ENCODE data around the gene UGT2A3. TPM values are rescaled to one million over a fixed set of nuclear protein-coding genes. Genes with fewer than 3 reads are reported as not detected.
"Not testable (repeated sequence)": the region's sequence is repeated elsewhere in the genome, so short reads cannot be mapped to it uniquely, and the experiment has no call there.

Gene UGT2A3
- total and polyA plus RNA-seq, 3 experiments from 2014 or later: not detected

DNA sequence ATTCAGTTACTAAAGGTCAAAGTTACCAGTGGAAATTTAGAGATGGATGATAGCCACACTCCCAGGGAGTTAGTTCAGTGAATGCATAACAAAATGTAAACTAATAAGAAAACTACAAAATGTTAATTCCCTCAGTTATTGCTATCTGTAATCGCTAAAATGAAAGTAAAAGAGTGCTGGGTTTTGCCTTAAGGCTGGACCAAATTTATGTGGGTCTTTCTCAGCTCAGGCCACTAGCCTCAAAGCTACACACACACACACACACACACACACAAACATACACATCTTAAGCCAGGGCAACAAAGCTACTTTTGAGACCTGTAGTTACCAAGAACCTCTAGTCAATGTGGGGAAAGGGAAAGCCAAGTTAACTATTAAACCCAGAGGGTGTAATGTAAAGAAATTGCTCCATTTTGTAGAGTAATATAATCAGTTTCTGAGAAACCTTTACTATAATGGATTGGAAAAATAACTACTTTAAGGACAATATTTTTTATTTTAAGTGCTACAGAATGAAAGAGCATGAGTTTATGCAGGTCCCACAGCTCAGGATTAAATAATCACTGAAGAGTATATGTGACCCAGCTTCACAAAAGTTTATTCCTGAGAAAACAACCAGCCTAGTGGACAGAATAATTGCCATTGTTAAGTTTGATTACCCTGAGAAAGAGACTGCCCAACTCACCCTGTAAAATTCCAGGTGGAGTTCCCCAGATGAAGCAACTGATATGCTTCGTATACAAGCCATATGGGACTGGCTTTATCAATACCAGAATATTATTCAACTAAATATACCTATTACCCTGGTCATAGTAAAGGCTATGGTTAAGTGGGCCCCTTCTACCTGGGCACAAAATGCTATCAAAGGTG lies 8.9 kb upstream of the UGT2A3 start:
- Mint-ChIP-seq H3K36me3 (no peaks in the 10 kb centered on the region), H3K27me3 (no peaks in the 10 kb centered on the region), H3K27ac (no peak overlapping the region), H3K4me3 (no peak overlapping the region), H3K4me1 (no peaks in the 10 kb centered on the region), H3K9me3 (peaks cover 0 to 4% (median 0%) of the 10 kb centered on the region in 5 donors)
- Histone ChIP-seq H3K27ac (ENCODE audit: low read depth, low read length) (no peak overlapping the region), H3K36me3 (ENCODE audit: insufficient read depth, low read length) (no peaks in the 10 kb centered on the region), H3K9me3 (ENCODE audit: low read length) (no peaks in the 10 kb centered on the region), H3K27me3 (ENCODE audit: insufficient read depth, low read length, poor library complexity, severe bottlenecking) (no peaks in the 10 kb centered on the region), H3K4me1 (ENCODE audit: insufficient read depth, low read length) (no peaks in the 10 kb centered on the region), H3K4me3 (ENCODE audit: low read length) (no peak overlapping the region)
- CTCF ChIA-PET: no interaction called here
- POLR2A ChIA-PET: no interaction called here
- DNase-seq: no peak

DNA sequence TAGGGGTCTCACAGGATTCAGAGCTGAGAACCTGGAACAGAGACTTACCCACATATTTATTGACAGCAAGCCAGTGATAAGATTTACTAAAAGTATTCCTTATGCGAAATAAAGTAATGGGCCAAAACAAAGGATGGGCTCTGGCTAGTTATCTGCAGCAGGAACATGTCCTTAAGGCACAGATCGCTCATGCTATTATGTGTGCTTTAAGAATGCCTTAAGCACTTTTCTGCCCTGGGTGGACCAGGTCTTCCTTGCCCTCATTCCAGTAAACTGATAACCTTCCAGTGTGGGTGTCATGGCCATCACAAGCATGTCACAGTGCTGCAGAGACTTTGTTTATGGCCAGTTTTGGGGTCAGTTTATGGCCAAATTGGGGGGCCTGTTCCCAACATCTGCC lies 7.5 kb upstream of the UGT2A3 start:
- H3K27ac Mint-ChIP-seq; H3K4me3 Mint-ChIP-seq; H3K4me1 Mint-ChIP-seq; H3K9me3 ChIP-seq (ENCODE audit: low read length); H3K36me3 Mint-ChIP-seq; POLR2A ChIA-PET; H3K27me3 Mint-ChIP-seq; H3K27ac ChIP-seq (ENCODE audit: low read depth, low read length); H3K36me3 ChIP-seq (ENCODE audit: insufficient read depth, low read length); H3K4me1 ChIP-seq (ENCODE audit: insufficient read depth, low read length); H3K4me3 ChIP-seq (ENCODE audit: low read length); CTCF ChIA-PET; H3K9me3 Mint-ChIP-seq; H3K27me3 ChIP-seq (ENCODE audit: insufficient read depth, low read length, poor library complexity, severe bottlenecking); DNase-seq: not testable (repeated sequence)

- H3K36me3 ChIP-seq (ENCODE audit: insufficient read depth, low read length): no peaks in the 10 kb centered on the region
- CTCF ChIA-PET: no interaction called here
- no peaks in the 10 kb centered on the region for H3K4me1 Mint-ChIP-seq
Measured at GRCh38 chr4:68954126-68954525, 2.5 kb upstream of the UGT2A3 start.

GRCh38 chr4:68953056-68953596 lies 1.5 kb upstream of the UGT2A3 start:
- peaks cover 0 to 4% (median 1%) of the 10 kb centered on the region in 5 donors for H3K9me3 Mint-ChIP-seq
- H3K4me3 Mint-ChIP-seq: no peak overlapping the region
- POLR2A ChIA-PET: no interaction called here
- H3K27me3 ChIP-seq (ENCODE audit: insufficient read depth, low read length, poor library complexity, severe bottlenecking): no peaks in the 10 kb centered on the region
- CTCF ChIA-PET: no interaction called here
- H3K4me1 ChIP-seq (ENCODE audit: insufficient read depth, low read length): no peaks in the 10 kb centered on the region
- H3K4me3 ChIP-seq (ENCODE audit: low read length): no peak overlapping the region
- H3K27me3 Mint-ChIP-seq: no peaks in the 10 kb centered on the region
- H3K27ac ChIP-seq (ENCODE audit: low read depth, low read length): no peak overlapping the region
- H3K4me1 Mint-ChIP-seq: no peaks in the 10 kb centered on the region
- no peaks in the 10 kb centered on the region for H3K36me3 ChIP-seq (ENCODE audit: insufficient read depth, low read length)
- no peak overlapping the region for H3K27ac Mint-ChIP-seq
- DNase-seq: no peak
- H3K36me3 Mint-ChIP-seq: no peaks in the 10 kb centered on the region
- no peaks in the 10 kb centered on the region for H3K9me3 ChIP-seq (ENCODE audit: low read length)

More at GRCh38 chr4:68954126-68954525, 2.5 kb upstream of the UGT2A3 start:
- Histone ChIP-seq H3K4me1 (ENCODE audit: insufficient read depth, low read length) (no peaks in the 10 kb centered on the region), H3K4me3 (ENCODE audit: low read length) (no peak overlapping the region), H3K27me3 (ENCODE audit: insufficient read depth, low read length, poor library complexity, severe bottlenecking) (no peaks in the 10 kb centered on the region), H3K27ac (ENCODE audit: low read depth, low read length) (peak overlapping the region; percentile 12), H3K9me3 (ENCODE audit: low read length) (no peaks in the 10 kb centered on the region)
- peaks cover 0 to 4% (median 1%) of the 10 kb centered on the region in 5 donors for H3K9me3 Mint-ChIP-seq
- H3K36me3 Mint-ChIP-seq: no peaks in the 10 kb centered on the region
- H3K27me3 Mint-ChIP-seq: no peaks in the 10 kb centered on the region
- DNase-seq: no peak
- H3K27ac Mint-ChIP-seq: peak overlapping the region in 1 of 8 donors; percentile 50
- H3K4me3 Mint-ChIP-seq: no peak overlapping the region
- POLR2A ChIA-PET: no interaction called here

- H3K9me3 ChIP-seq (ENCODE audit: low read length): no peaks in the 10 kb centered on the region
- CTCF ChIA-PET: no interaction called here
- H3K4me3 ChIP-seq (ENCODE audit: low read length): no peak overlapping the region
- POLR2A ChIA-PET: no interaction called here
- no peak overlapping the region for H3K27ac Mint-ChIP-seq
- H3K27me3 Mint-ChIP-seq: no peaks in the 10 kb centered on the region
- H3K36me3 Mint-ChIP-seq: no peaks in the 10 kb centered on the region
- no peak for DNase-seq
- no peaks in the 10 kb centered on the region for H3K4me1 Mint-ChIP-seq
- no peaks in the 10 kb centered on the region for H3K27me3 ChIP-seq (ENCODE audit: insufficient read depth, low read length, poor library complexity, severe bottlenecking)
- H3K36me3 ChIP-seq (ENCODE audit: insufficient read depth, low read length): no peaks in the 10 kb centered on the region
- no peak overlapping the region for H3K4me3 Mint-ChIP-seq
- peaks cover 0 to 4% (median 1%) of the 10 kb centered on the region in 5 donors for H3K9me3 Mint-ChIP-seq
- H3K27ac ChIP-seq (ENCODE audit: low read depth, low read length): no peak overlapping the region
- no peaks in the 10 kb centered on the region for H3K4me1 ChIP-seq (ENCODE audit: insufficient read depth, low read length)
Measured at GRCh38 chr4:68951806-68952585, 392 bp upstream of the UGT2A3 start.

GRCh38 chr4:68950033-68950432 lies 1.6 kb downstream of the UGT2A3 start:
- H3K36me3 Mint-ChIP-seq: no peaks in the 10 kb centered on the region
- no peaks in the 10 kb centered on the region for H3K27me3 Mint-ChIP-seq
- peaks cover 0 to 4% (median 1%) of the 10 kb centered on the region in 5 donors for H3K9me3 Mint-ChIP-seq
- H3K9me3 ChIP-seq (ENCODE audit: low read length): no peaks in the 10 kb centered on the region
- ChIA-PET POLR2A (no interaction called here), CTCF (no interaction called here)
- no peaks in the 10 kb centered on the region for H3K27me3 ChIP-seq (ENCODE audit: insufficient read depth, low read length, poor library complexity, severe bottlenecking)
- no peak overlapping the region for H3K27ac ChIP-seq (ENCODE audit: low read depth, low read length)
- H3K4me3 Mint-ChIP-seq: no peak overlapping the region
- no peak overlapping the region for H3K27ac Mint-ChIP-seq
- no peak for DNase-seq
- H3K36me3 ChIP-seq (ENCODE audit: insufficient read depth, low read length): no peaks in the 10 kb centered on the region
- H3K4me3 ChIP-seq (ENCODE audit: low read length): no peak overlapping the region
- no peaks in the 10 kb centered on the region for H3K4me1 Mint-ChIP-seq
- no peaks in the 10 kb centered on the region for H3K4me1 ChIP-seq (ENCODE audit: insufficient read depth, low read length)

DNA sequence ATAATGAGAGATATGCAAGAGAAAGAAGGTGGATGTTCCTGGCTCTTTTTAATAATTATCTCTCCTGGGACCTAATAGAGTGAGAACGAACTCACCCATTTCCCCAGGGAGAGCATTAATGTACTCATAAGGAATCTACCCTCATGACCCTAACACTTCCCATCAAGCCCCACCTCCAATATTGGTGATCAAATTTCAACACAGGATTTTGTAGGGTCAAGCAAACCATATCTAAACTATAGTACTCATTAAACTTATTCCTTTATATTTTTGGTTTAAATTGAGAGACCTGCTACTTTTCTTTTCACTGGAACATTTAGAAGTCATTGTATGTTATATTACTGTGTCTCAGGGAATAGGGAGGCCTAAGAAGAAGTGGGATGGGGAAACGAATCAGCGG lies 2.6 kb downstream of the UGT2A3 start:
- no peak overlapping the region for H3K27ac ChIP-seq (ENCODE audit: low read depth, low read length)

GRCh38 chr4:68948044-68948743 lies 3.4 kb downstream of the UGT2A3 start:
- DNase-seq: no peak
- no peaks in the 10 kb centered on the region for H3K36me3 ChIP-seq (ENCODE audit: insufficient read depth, low read length)
- H3K4me1 ChIP-seq (ENCODE audit: insufficient read depth, low read length): no peaks in the 10 kb centered on the region
- ChIA-PET CTCF (no interaction called here), POLR2A (no interaction called here)
- no peak overlapping the region for H3K27ac ChIP-seq (ENCODE audit: low read depth, low read length)
- no peaks in the 10 kb centered on the region for H3K27me3 Mint-ChIP-seq
- no peak overlapping the region for H3K4me3 Mint-ChIP-seq
- no peaks in the 10 kb centered on the region for H3K4me1 Mint-ChIP-seq
- H3K4me3 ChIP-seq (ENCODE audit: low read length): no peak overlapping the region
- H3K9me3 ChIP-seq (ENCODE audit: low read length): no peaks in the 10 kb centered on the region
- no peaks in the 10 kb centered on the region for H3K27me3 ChIP-seq (ENCODE audit: insufficient read depth, low read length, poor library complexity, severe bottlenecking)
- H3K9me3 Mint-ChIP-seq: peaks cover 0 to 4% (median 1%) of the 10 kb centered on the region in 5 donors
- no peak overlapping the region for H3K27ac Mint-ChIP-seq
- H3K36me3 Mint-ChIP-seq: no peaks in the 10 kb centered on the region

More for the DNA sequence above, 2.6 kb downstream of the UGT2A3 start:
- Histone ChIP-seq H3K4me3 (ENCODE audit: low read length) (no peak overlapping the region), H3K27me3 (ENCODE audit: insufficient read depth, low read length, poor library complexity, severe bottlenecking) (no peaks in the 10 kb centered on the region), H3K4me1 (ENCODE audit: insufficient read depth, low read length) (no peaks in the 10 kb centered on the region), H3K9me3 (ENCODE audit: low read length) (no peaks in the 10 kb centered on the region), H3K36me3 (ENCODE audit: insufficient read depth, low read length) (no peaks in the 10 kb centered on the region)
- H3K4me1 Mint-ChIP-seq: no peaks in the 10 kb centered on the region
- no peaks in the 10 kb centered on the region for H3K36me3 Mint-ChIP-seq
- no peaks in the 10 kb centered on the region for H3K27me3 Mint-ChIP-seq
- peaks cover 0 to 4% (median 1%) of the 10 kb centered on the region in 5 donors for H3K9me3 Mint-ChIP-seq
- CTCF ChIA-PET: no interaction called here
- H3K27ac Mint-ChIP-seq: no peak overlapping the region
- no peak overlapping the region for H3K4me3 Mint-ChIP-seq
- DNase-seq: no peak
- POLR2A ChIA-PET: no interaction called here
